GM18526 (cell line): ENCODE data around the gene CCR6.

Experiments used
- POLR2A ChIP-seq: IDR thresholded peaks from 3 replicates; pipeline ENCODE4 v1.6.1; 2011; ENCODE audit not compliant: insufficient read length; ENCODE audit errors: extremely low read depth

Gene CCR6

GRCh38 chr6:167125855-167126349, 3.0 kb downstream of the CCR6 start:
- TF ChIP-seq POLR2A, result no peak

DNA sequence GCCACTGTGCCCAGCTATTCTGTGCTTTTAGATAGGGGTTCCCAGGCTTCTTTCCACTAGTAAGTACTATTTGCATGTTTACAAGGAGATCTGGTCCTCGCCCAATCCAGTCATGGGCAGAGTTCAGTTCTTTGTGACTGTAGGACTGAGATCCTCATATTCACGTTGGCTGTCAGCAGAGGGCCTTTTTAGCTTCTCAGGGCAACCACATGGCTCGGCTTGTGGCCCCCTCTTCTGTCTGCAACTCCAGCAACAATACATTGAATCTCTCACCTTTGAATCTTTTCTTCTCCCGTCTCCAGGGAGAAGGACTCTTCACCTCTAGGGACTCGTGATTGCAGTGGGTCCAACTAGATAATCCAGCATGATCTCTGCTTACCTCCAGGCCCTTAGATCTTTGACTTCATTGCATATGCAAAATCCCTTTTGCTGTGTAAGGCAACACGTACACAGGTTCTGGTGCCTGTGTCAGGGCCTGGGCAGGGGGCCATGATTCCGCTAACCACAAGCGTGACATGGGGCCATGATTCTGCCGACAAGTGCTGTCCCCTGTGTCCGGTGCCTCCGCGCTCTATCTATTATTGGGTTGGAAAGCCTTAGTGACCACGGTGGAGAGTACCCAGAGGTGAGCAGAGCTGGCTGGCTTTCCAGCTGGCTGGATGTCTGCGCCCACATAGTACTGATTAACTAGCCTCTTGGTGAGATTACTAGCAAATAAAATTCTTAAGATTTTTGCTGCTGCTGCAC, 5.1 kb downstream of the CCR6 start:
- no peak for TF ChIP-seq POLR2A

DNA sequence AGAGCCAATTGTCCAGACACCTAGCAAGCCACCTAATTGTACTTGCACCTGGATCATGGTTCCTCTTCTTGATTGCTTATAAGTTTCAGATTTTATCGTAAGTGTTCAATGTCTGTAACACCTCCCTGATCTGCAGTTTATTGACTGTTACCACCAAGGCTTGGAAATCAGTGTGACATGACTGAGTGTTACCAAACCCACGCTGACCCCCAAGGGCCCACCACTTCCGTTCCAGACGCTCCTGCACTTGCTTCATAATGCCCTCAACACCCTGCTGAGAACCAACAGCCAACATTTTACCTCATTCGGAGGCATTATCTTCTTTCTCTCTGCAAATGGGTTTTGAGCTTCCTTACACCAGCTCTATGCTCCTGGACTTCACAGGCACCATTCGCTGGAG, 6.3 kb downstream of the CCR6 start:
- TF ChIP-seq POLR2A, result no peak

- TF ChIP-seq POLR2A, result no peak
Measured at GRCh38 chr6:167129562-167129961, 6.7 kb downstream of the CCR6 start.

DNA sequence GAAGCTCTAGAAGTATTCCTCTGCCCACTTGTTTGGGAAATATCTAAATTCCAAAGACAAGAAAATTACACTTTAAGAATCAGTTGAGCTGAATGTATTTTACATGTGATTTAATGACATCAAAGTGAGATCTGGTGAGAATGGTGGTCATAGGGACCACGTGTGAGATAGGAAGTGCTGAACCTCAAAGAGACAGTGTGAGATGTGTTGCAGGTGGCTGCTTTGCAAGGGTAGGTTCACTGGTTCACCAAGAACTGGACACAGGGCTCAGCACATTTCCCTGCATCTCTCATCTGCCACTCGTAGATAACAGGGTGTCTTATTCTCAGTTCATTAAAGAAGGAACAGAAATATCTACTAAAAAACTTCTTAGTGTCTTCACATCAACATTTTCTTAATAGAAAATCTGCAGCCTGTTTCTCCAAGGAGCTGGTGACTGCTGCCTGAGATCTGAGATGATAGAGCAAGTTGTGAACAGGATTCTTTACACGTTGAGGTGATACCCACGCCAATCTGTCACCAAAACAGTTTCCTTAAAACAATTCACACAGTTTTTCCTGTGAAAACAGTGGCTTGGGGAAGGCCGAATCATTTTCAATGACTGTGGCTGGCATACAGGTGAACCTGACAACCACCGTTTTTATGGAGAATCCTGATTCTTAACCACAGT, 7.2 kb downstream of the CCR6 start:
- TF ChIP-seq POLR2A, result no peak

GRCh38 chr6:167130712-167131684, 8.1 kb downstream of the CCR6 start:
- TF ChIP-seq POLR2A, result no peak

GRCh38 chr6:167134448-167135328, 11.8 kb downstream of the CCR6 start:
- no peak for TF ChIP-seq POLR2A

DNA sequence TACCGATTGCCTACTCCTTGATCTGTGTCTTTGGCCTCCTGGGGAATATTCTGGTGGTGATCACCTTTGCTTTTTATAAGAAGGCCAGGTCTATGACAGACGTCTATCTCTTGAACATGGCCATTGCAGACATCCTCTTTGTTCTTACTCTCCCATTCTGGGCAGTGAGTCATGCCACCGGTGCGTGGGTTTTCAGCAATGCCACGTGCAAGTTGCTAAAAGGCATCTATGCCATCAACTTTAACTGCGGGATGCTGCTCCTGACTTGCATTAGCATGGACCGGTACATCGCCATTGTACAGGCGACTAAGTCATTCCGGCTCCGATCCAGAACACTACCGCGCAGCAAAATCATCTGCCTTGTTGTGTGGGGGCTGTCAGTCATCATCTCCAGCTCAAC, 13.5 kb downstream of the CCR6 start:
- TF ChIP-seq POLR2A, result no peak

- no peak for TF ChIP-seq POLR2A
Measured at GRCh38 chr6:167137081-167137480, 14.2 kb downstream of the CCR6 start.

- no peak for TF ChIP-seq POLR2A
Measured at GRCh38 chr6:167137881-167138280, 15.0 kb downstream of the CCR6 start.

- no peak for TF ChIP-seq POLR2A
Measured at GRCh38 chr6:167139761-167140160, 16.9 kb downstream of the CCR6 start.

DNA sequence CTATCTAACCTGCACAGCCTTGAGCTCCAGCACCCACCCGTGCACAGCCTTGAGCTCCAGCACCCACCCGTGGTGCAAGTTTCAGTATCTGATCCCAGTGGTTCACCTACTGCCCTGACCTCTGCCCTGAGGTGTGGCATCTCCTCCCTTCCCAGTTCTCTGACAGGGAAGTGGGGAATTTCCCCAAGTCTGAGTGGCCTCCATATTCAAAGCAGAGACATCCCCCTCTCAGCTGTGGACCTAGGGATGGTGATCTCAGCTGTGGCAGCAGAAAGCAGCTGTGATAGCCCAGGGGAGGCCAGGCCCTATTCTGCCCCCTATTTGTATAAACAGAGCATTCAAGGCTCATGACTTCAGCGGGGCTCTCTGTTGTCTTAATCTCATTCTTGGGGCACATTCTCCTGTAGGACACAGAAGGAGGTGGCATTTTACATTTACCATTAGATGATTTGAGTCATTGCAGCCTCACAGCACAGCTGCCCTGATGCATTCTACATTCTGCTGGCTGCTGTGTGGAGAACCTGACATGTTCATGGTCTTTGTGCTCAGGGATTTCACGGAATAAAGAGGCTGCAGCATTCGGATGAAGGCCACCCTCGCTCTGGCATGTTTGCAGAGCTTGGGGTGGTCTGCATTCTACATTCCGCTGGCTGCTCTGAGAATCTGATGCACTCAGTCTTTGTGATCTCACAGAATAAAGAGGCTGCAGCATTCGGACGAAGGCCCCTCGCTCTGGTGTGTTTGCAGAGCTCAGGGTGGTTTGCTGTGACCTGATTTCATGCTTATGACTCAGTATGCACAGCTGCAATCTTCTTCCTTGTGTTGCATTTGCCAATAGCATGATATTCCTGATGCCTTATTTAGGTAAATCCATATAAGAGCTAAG, 17.9 kb downstream of the CCR6 start:
- TF ChIP-seq POLR2A, result no peak

DNA sequence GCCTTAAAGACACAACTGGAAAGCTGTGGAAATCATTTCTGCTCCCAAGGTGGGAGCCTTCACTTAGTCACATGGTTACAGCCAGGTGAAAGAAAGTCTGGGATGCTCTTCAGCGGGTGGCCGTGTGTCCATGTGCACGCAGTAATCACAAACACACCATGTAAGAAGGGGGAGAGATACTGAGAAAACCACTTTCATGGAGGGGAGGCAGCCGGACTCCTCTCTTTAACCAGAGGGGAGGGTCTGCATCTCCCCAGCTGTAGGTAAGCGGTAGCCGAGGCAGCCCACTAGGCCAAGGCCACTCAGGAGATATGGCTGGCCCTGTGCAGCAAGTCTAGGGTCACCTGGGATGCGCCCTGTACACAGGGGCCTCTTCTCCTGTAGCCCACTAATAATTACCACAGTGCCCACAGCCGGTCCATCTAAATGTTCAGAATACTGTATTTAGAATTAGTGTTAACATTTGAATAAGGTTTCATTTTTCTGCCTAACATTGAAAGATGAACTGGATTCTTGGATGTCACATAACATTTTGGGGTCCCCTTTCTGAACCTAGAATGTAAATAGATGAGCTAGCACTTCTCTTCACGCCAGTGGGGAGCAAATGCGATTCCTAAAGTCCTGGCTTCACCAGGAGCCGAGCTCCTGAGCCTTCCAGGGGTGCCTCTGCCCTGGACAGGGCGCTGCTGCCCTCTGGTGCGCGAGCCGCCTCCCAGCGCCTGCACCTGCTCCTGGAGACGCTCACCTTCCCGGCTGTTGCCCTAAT, 19.0 kb downstream of the CCR6 start:
- no peak for TF ChIP-seq POLR2A
